ENCODE measurements around the gene NME2. TPM values are rescaled to one million over a fixed set of nuclear protein-coding genes. Genes with fewer than 3 reads are reported as not detected.

The NME2 gene
- total and polyA plus RNA-seq, 2 of the 8 experiments (the other 6 are each of a cell fraction or from before 2014, with no cell fraction given): 827 to 929 TPM

DNA sequence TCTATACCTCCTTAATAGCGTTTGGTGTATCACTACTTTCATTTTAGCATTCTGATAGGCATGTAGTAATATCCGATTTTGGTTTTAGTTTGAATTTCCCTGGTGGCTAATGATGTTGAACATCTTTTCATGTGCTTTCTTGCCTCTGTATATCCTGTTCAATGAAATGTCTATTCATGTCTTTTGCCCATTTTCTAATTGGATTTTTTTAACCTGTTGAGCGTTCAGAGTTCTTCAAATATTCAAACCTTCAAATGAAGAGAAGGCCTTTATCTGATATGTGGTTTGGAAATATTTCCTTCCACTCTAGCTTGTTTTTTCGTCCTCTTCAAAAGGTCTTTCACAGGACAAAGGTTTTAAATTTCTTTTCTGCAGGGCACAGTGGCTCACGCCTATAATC lies 15.3 kb upstream of the NME2 start:
- Histone ChIP-seq H3K4me1 (replicated peaks in 1 of 4; ENCODE audit: control insufficient read depth in 3 of 4, insufficient read depth in 4 of 4, low read length in 3 of 4) (peaks cover 0 to 2% (median 0%) of the 10 kb centered on the region in 4 experiments; a peak in 3 of 7 replicates), H4K8ac (ENCODE audit: extremely low read depth, insufficient read depth, low read length) (no peak overlapping the region), H3K36me3 (ENCODE audit: control insufficient read depth in 2 of 4, insufficient read depth in 4 of 4, low read length in 3 of 4) (peaks cover 0 to 6% (median 4%) of the 10 kb centered on the region in 4 experiments; a peak in 4 of 8 replicates), H2BK15ac (ENCODE audit: low read length) (no peak overlapping the region), H3K4me2 (ENCODE audit: insufficient read depth in 1 of 2, low read depth in 2 of 2, low read length in 2 of 2) (no peak overlapping the region), H2BK120ac (replicated peaks; ENCODE audit: low read depth, low read length) (no peak overlapping the region), H3K79me2 (ENCODE audit: control insufficient read depth in 1 of 2, insufficient read depth in 2 of 2, low read length in 2 of 2) (peaks cover 10 to 24% of the 10 kb centered on the region in 2 experiments), H2BK5ac (ENCODE audit: low read depth, low read length) (no peak overlapping the region), H4K20me1 (replicated peaks in 1 of 2; ENCODE audit: control insufficient read depth in 1 of 2, insufficient read depth in 2 of 2, low read length in 2 of 2) (no peaks in the 10 kb centered on the region), H4K5ac (ENCODE audit: insufficient read length, low read depth, low read length) (no peak overlapping the region), H2BK20ac (ENCODE audit: low read length) (no peak overlapping the region), H3K23ac (ENCODE audit: insufficient read length) (no peak overlapping the region), H3K56ac (replicated peaks; ENCODE audit: insufficient read length, low read depth, low read length) (no peak overlapping the region), H3K23me2 (ENCODE audit: low read depth, low read length) (peaks cover 5% of the 10 kb centered on the region), H3K14ac (ENCODE audit: insufficient read length) (no peak overlapping the region), H3K4me3 (ENCODE audit: extremely low read depth in 1 of 4, insufficient read depth in 2 of 4, low read depth in 3 of 4, low read length in 4 of 4) (no peak overlapping the region), H2BK12ac (ENCODE audit: low read depth, low read length) (no peak overlapping the region), H3K27ac (ENCODE audit: low read depth, low read length) (no peak overlapping the region), H3K9ac (replicated peaks in 1 of 4; ENCODE audit: extremely low read depth in 1 of 4, low read depth in 3 of 4, low read length in 3 of 4) (no peak overlapping the region), H2AK5ac (ENCODE audit: low read depth, low read length) (no peak overlapping the region), H3K4ac (replicated peaks; ENCODE audit: insufficient read length, low read depth, low read length) (no peak overlapping the region), H2AFZ (ENCODE audit: low read length) (no peak overlapping the region), H3K18ac (ENCODE audit: extremely low read depth, low read length) (no peak overlapping the region), H4K91ac (replicated peaks; ENCODE audit: insufficient read length, low read length) (no peak overlapping the region), H3K27me3 (replicated peaks in 1 of 4; ENCODE audit: control insufficient read depth in 3 of 4, extremely low read depth in 1 of 4, insufficient read depth in 3 of 4, low read length in 3 of 4) (no peaks in the 10 kb centered on the region), H3K9me3 (ENCODE audit: insufficient read depth in 2 of 2, low read depth in 1 of 2, low read length in 1 of 2) (no peaks in the 10 kb centered on the region), H3K79me1 (ENCODE audit: low read depth, low read length) (peaks cover 9% of the 10 kb centered on the region; the same call in 1 of the 2 replicates)
- POLR2A ChIA-PET (ENCODE audit: partially characterized antibody): interaction anchor here (6.1 kb wide), 1 partner anchor 13 kb away, joined by 82 read pairs; the partner anchor contains the start of gene NME2
- DNase-seq (ENCODE audit: low read depth in 1 of 2, low spot score in 2 of 2): no peak
- CTCF ChIA-PET (ENCODE audit: partially characterized antibody): interaction anchor here (1.0 to 2.0 kb wide), 2 partner anchors 15 to 150 kb away, joined by 3 to 6 read pairs; no protein-coding TSS in a partner anchor
- FAIRE-seq: no peak
- TF ChIP-seq GABPA (IDR thresholded peaks at IDR 0.05; ENCODE audit: borderline replicate concordance, insufficient read depth, low read length) (no peak), E2F6 (IDR thresholded peaks at IDR 0.05) (no peak)
- 89% methylated on average over 5 of the region's 5 CpGs; no CpG with 5 or more reads in 1 of the 2 experiments for WGBS, 2 experiments (ENCODE audit: extremely low coverage in 1 of 2, insufficient coverage in 1 of 2, insufficient read length in 1 of 2, insufficient replicate concordance in 2 of 2, low coverage in 1 of 2, low lambda C conversion rate in 2 of 2, missing lambda C conversion rate in 1 of 2)

Data from H1 (cell line).